HG02981 (cell line): ENCODE measurements around the gene CAPN7.

ENCODE experiments used
- ATAC-seq: cut with Tn5 transposase; IDR thresholded peaks from one replicate; pipeline ENCODE4 v1.9.1; 2021; ENCODE audit warnings: mild to moderate bottlenecking, moderate library complexity; ENCODE audit not compliant: unreplicated experiment

The CAPN7 gene

GRCh38 chr3:15272426-15273196 lies 66.6 kb downstream of the CAPN7 start:
- no peak for ATAC-seq

GRCh38 chr3:15273227-15273626 lies 67.2 kb downstream of the CAPN7 start:
- no peak for ATAC-seq

GRCh38 chr3:15276028-15276724 lies 70.1 kb downstream of the CAPN7 start:
- no peak for ATAC-seq

- no peak for ATAC-seq
These were observed 71.9 kb downstream of the CAPN7 start for GRCh38 chr3:15277861-15278500.

GRCh38 chr3:15279205-15279604 lies 73.2 kb downstream of the CAPN7 start:
- no peak for ATAC-seq

- ATAC-seq = no peak
These were observed 73.8 kb downstream of the CAPN7 start for GRCh38 chr3:15279671-15280402.

- no peak for ATAC-seq
These were observed 74.9 kb downstream of the CAPN7 start for GRCh38 chr3:15280853-15281532.

- no peak for ATAC-seq
These were observed 75.8 kb downstream of the CAPN7 start for GRCh38 chr3:15281817-15282216.

GRCh38 chr3:15283702-15284101 lies 77.7 kb downstream of the CAPN7 start:
- ATAC-seq = no peak

- ATAC-seq = no peak
These were observed 78.3 kb downstream of the CAPN7 start for GRCh38 chr3:15284121-15284889.

GRCh38 chr3:15286022-15286421 lies 80.0 kb downstream of the CAPN7 start:
- ATAC-seq = no peak

- no peak for ATAC-seq
These were observed 81.7 kb downstream of the CAPN7 start for GRCh38 chr3:15287565-15288330.

GRCh38 chr3:15288331-15289035 lies 82.4 kb downstream of the CAPN7 start:
- no peak for ATAC-seq

- ATAC-seq = no peak
These were observed 83.6 kb downstream of the CAPN7 start for GRCh38 chr3:15289661-15290060.

- no peak for ATAC-seq
These were observed 84.7 kb downstream of the CAPN7 start for GRCh38 chr3:15290736-15291135.

GRCh38 chr3:15291589-15292541 lies 85.8 kb downstream of the CAPN7 start:
- ATAC-seq = peak; percentile 90

GRCh38 chr3:15292765-15293522 lies 86.9 kb downstream of the CAPN7 start:
- no peak for ATAC-seq
